DND-41 (cell line): ENCODE data around the gene XNDC1N.

Experiments
- ATAC-seq: fragments of 200-7000 bp; cut with Tn5 transposase; 3 replicates; pipeline ENCODE4 v1.9.1; 2021; ENCODE audit warnings: low read depth; ENCODE audit not compliant: insufficient read depth
- DNase-seq: peaks from one replicate; pipeline ENCODE4 v3.0.0-alpha.2; 2020
- H2AFZ ChIP-seq: 2 replicates; pipeline ENCODE4 v1.6.0; 2012; ENCODE audit warnings: low read depth, low read length
- H3K27ac ChIP-seq: 2 replicates; pipeline ENCODE4 v1.5.1; 2012; ENCODE audit warnings: low read length, inconsistent platforms
- H3K27me3 ChIP-seq: fragments of 200-600 bp; sonication (generic); 2 replicates; pipeline ENCODE4 v1.6.0; 2012; ENCODE audit warnings: low read length, mild to moderate bottlenecking, inconsistent platforms; ENCODE audit not compliant: insufficient read depth, poor library complexity
- H3K36me3 ChIP-seq: 2 replicates; pipeline ENCODE4 v1.5.1; 2012; ENCODE audit warnings: low read length, inconsistent platforms; ENCODE audit not compliant: insufficient read depth
- H3K4me1 ChIP-seq: 2 replicates; pipeline ENCODE4 v1.5.1; 2012; ENCODE audit warnings: mild to moderate bottlenecking, low read length; ENCODE audit not compliant: insufficient read depth
- H3K4me2 ChIP-seq: 2 replicates; pipeline ENCODE4 v1.6.0; 2012; ENCODE audit warnings: mild to moderate bottlenecking, moderate library complexity, low read length, inconsistent platforms; ENCODE audit not compliant: insufficient read depth
- H3K4me3 ChIP-seq, 2 experiments: fragments of 200-600 bp in 1 of 2; shearing (Covaris generic) in 1 of 2; 2 replicates each; pipeline ENCODE4 v1.5.1; 2012 to 2016; ENCODE audit warnings: inconsistent platforms in 2 of 2, low read length in 2 of 2, mild to moderate bottlenecking in 2 of 2, low read depth in 1 of 2, moderate library complexity in 1 of 2
- H3K79me2 ChIP-seq: 2 replicates; pipeline ENCODE4 v1.6.0; 2012; ENCODE audit warnings: low read length, inconsistent platforms; ENCODE audit not compliant: insufficient read depth
- H3K9ac ChIP-seq: 2 replicates; pipeline ENCODE4 v1.6.0; 2012; ENCODE audit warnings: low read depth, mild to moderate bottlenecking, inconsistent platforms, low read length, moderate library complexity
- H3K9me3 ChIP-seq: 2 replicates; pipeline ENCODE4 v1.5.1; 2012; ENCODE audit warnings: low read length, moderate library complexity, mild to moderate bottlenecking, inconsistent platforms; ENCODE audit not compliant: insufficient read depth, severe bottlenecking
- H4K20me1 ChIP-seq: 2 replicates; pipeline ENCODE4 v1.6.0; 2012; ENCODE audit warnings: low read length; ENCODE audit not compliant: insufficient read depth
- CTCF ChIP-seq: IDR thresholded peaks from 2 replicates; pipeline ENCODE4 v1.5.1; 2012; ENCODE audit warnings: borderline replicate concordance, low read length, moderate library complexity, mild to moderate bottlenecking; ENCODE audit not compliant: poor library complexity, severe bottlenecking; ENCODE audit errors: extremely low read depth
- EZH2 ChIP-seq: IDR thresholded peaks from 3 replicates; pipeline ENCODE4 v1.6.1; 2012; ENCODE audit warnings: borderline replicate concordance, low read depth, mild to moderate bottlenecking, moderate library complexity, low read length, inconsistent platforms; ENCODE audit not compliant: severe bottlenecking

XNDC1N gene

GRCh38 chr11:71946144-71946571 is 17.8 kb upstream of the XNDC1N start:
- H3K27ac ChIP-seq, result no peak overlapping the region
- no peak overlapping the region for H3K4me3 ChIP-seq
- no peak overlapping the region for H3K9ac ChIP-seq
- ATAC-seq (no peak), DNase-seq (no peak)
- no peak overlapping the region for H2AFZ ChIP-seq
- H3K9me3 ChIP-seq, result no peaks in the 10 kb centered on the region
- H3K36me3 ChIP-seq, result no peaks in the 10 kb centered on the region
- H4K20me1 ChIP-seq, result peaks cover 6% of the 10 kb centered on the region; the same call in 1 of the 2 replicates
- H3K4me2 ChIP-seq, result no peak overlapping the region
- TF ChIP-seq EZH2, result no peak
- peaks cover 43% of the 10 kb centered on the region for H3K79me2 ChIP-seq
- no peaks in the 10 kb centered on the region for H3K4me1 ChIP-seq
- no peaks in the 10 kb centered on the region for H3K27me3 ChIP-seq

- H3K4me1 ChIP-seq, result no peaks in the 10 kb centered on the region
- no peaks in the 10 kb centered on the region for H3K27me3 ChIP-seq
- peaks cover 17% of the 10 kb centered on the region for H4K20me1 ChIP-seq
- no peak overlapping the region for H3K27ac ChIP-seq
- no peaks in the 10 kb centered on the region for H3K9me3 ChIP-seq
- no peak overlapping the region for H2AFZ ChIP-seq
- no peak for ATAC-seq
- no peak for TF ChIP-seq EZH2
- TF ChIP-seq CTCF, result no peak
- DNase-seq, result no peak
- H3K9ac ChIP-seq, result no peak overlapping the region
- peaks cover 11% of the 10 kb centered on the region; the same call in 1 of the 2 replicates for H3K36me3 ChIP-seq
- H3K4me3 ChIP-seq, result no peak overlapping the region
- no peak overlapping the region for H3K4me2 ChIP-seq
- H3K79me2 ChIP-seq, result peaks cover 64% of the 10 kb centered on the region
Observed at GRCh38 chr11:71940561-71941219, 12.3 kb upstream of the XNDC1N start.

- TF ChIP-seq CTCF, result no peak
- no peak for TF ChIP-seq EZH2
- ATAC-seq (no peak), DNase-seq (no peak)
- Histone ChIP-seq H3K27me3 (no peaks in the 10 kb centered on the region), H3K4me1 (no peaks in the 10 kb centered on the region), H3K9me3 (no peaks in the 10 kb centered on the region), H2AFZ (no peak overlapping the region), H3K79me2 (peaks cover 76% of the 10 kb centered on the region), H3K9ac (no peak overlapping the region), H3K36me3 (peaks cover 11% of the 10 kb centered on the region; the same call in 1 of the 2 replicates), H4K20me1 (peaks cover 23% of the 10 kb centered on the region), H3K27ac (no peak overlapping the region), H3K4me2 (no peak overlapping the region), H3K4me3 (no peak overlapping the region)
Observed at GRCh38 chr11:71937826-71938225, 9.4 kb upstream of the XNDC1N start.

GRCh38 chr11:71936825-71937224 is 8.4 kb upstream of the XNDC1N start:
- Histone ChIP-seq H3K4me2 (no peak overlapping the region), H3K27ac (no peak overlapping the region), H4K20me1 (peaks cover 23% of the 10 kb centered on the region), H2AFZ (no peak overlapping the region), H3K4me3 (no peak overlapping the region), H3K27me3 (no peaks in the 10 kb centered on the region), H3K4me1 (no peaks in the 10 kb centered on the region), H3K9me3 (no peaks in the 10 kb centered on the region), H3K9ac (no peak overlapping the region), H3K79me2 (peaks cover 83% of the 10 kb centered on the region), H3K36me3 (peaks cover 11% of the 10 kb centered on the region; the same call in 1 of the 2 replicates)
- DNase-seq (no peak), ATAC-seq (no peak)
- TF ChIP-seq CTCF, result no peak
